ENCODE data around the gene BORCS8. TPM values are rescaled to one million over a fixed set of nuclear protein-coding genes. Genes with fewer than 3 reads are reported as not detected.

Gene BORCS8
- total RNA-seq, 1 donor from 2014 or later, result 26.7 TPM

GRCh38 chr19:19207637-19208572, 16.0 kb upstream of the BORCS8 start:
- DNase-seq (ENCODE audit: low spot score in 2 of 2, unreplicated experiment in 2 of 2), result no peak
- Mint-ChIP-seq H3K27ac (no peak overlapping the region), H3K4me3 (no peak overlapping the region), H3K9me3 (no peaks in the 10 kb centered on the region), H3K36me3 (no peaks in the 10 kb centered on the region), H3K4me1 (peaks cover 3% of the 10 kb centered on the region), H3K27me3 (ENCODE audit: low read depth) (peaks cover 67% of the 10 kb centered on the region)
- TF ChIP-seq, protein P1, sequence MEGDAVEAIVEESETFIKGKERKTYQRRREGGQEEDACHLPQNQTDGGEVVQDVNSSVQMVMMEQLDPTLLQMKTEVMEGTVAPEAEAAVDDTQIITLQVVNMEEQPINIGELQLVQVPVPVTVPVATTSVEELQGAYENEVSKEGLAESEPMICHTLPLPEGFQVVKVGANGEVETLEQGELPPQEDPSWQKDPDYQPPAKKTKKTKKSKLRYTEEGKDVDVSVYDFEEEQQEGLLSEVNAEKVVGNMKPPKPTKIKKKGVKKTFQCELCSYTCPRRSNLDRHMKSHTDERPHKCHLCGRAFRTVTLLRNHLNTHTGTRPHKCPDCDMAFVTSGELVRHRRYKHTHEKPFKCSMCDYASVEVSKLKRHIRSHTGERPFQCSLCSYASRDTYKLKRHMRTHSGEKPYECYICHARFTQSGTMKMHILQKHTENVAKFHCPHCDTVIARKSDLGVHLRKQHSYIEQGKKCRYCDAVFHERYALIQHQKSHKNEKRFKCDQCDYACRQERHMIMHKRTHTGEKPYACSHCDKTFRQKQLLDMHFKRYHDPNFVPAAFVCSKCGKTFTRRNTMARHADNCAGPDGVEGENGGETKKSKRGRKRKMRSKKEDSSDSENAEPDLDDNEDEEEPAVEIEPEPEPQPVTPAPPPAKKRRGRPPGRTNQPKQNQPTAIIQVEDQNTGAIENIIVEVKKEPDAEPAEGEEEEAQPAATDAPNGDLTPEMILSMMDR (IDR thresholded peaks at IDR 0.05; ENCODE audit: unreplicated experiment), result no peak

- Mint-ChIP-seq H3K27me3 (ENCODE audit: low read depth) (peaks cover 57% of the 10 kb centered on the region), H3K4me1 (peaks cover 12% of the 10 kb centered on the region), H3K36me3 (no peaks in the 10 kb centered on the region), H3K27ac (no peak overlapping the region), H3K4me3 (no peak overlapping the region), H3K9me3 (no peaks in the 10 kb centered on the region)
- DNase-seq (ENCODE audit: low spot score in 2 of 2, unreplicated experiment in 2 of 2), result no peak
- TF ChIP-seq, protein P1 (IDR thresholded peaks at IDR 0.05; ENCODE audit: unreplicated experiment), result no peak
Measured at GRCh38 chr19:19206938-19207337, 15.0 kb upstream of the BORCS8 start.

DNA sequence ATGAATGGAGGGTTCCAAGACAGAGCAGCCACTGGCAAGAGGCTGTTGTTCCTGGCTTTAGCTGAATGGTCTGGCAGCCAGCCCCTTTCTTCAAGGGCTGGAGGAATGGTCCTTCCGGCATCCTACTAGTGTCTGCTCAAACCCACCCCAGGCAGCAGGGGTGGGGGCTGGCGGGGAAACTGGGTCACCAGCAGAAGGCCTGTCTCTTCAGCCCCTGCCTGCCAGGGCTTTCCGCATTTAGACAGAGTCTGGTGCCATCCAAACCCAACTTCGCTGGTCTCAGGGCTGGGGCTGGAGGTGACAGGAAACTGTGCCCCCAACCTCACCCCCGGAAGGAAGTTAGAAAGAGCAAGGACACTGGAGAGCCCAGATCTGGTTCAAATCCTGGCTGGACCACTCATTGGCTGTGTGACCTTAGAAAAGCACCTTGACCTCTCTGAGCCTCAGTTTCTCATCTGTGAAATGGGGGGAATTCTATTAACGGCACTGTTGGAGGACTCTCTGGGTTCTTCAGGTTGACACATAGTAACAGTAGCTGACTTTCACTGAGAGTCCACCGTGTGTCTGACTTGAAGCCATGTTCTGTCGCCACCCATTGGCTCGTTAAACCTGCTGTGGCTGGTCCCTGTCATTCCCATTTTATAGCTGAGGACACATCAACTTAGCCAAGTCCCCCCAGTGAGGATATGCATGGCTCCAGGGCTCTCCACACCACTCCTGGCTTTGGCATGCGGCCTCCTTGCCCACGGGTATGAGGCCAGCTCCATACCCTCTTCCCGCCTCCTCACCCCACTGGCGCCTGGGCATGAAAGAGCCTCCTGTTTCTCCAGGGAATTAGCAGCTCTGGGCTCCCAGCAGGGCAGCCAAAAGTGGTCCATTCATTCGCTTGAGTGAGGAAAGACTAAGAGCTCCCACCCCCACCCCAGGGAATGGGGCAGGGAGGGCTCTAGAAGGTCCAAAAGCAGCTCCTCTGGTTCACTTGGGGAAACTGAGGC, 13.8 kb upstream of the BORCS8 start:
- no peak for DNase-seq (ENCODE audit: low spot score in 2 of 2, unreplicated experiment in 2 of 2)
- H3K9me3 Mint-ChIP-seq, result no peaks in the 10 kb centered on the region
- TF ChIP-seq, protein P1 (IDR thresholded peaks at IDR 0.05; ENCODE audit: unreplicated experiment), result no peak
- H3K36me3 Mint-ChIP-seq, result no peaks in the 10 kb centered on the region
- no peak overlapping the region for H3K27ac Mint-ChIP-seq
- H3K4me3 Mint-ChIP-seq, result no peak overlapping the region
- peaks cover 12% of the 10 kb centered on the region for H3K4me1 Mint-ChIP-seq
- peaks cover 45% of the 10 kb centered on the region for H3K27me3 Mint-ChIP-seq (ENCODE audit: low read depth)

DNA sequence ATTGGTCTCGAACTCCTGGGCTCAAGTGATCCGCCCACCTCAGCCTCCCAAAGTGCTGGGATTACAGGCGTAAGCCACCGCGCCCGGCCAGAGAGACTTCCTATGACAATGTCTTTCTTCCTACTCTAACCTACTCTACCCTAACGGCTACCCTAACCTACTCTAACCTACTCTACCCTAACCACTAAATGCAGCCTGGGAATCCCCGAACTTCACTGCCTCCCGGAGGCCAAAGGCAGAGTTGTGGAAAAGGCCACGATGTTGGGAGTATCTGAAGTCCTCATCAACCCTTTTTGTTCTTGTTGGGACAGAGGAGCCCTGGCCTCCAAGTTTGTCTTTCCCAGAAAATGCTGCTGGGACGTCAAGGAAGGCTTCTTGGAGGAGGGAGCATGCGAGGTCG, 12.2 kb upstream of the BORCS8 start:
- Mint-ChIP-seq H3K36me3 (peaks cover 7% of the 10 kb centered on the region), H3K4me3 (peak overlapping the region; percentile 79), H3K4me1 (peaks cover 12% of the 10 kb centered on the region), H3K9me3 (no peaks in the 10 kb centered on the region), H3K27me3 (ENCODE audit: low read depth) (peaks cover 31% of the 10 kb centered on the region), H3K27ac (peak overlapping the region; percentile 59)
- TF ChIP-seq, protein P1 (IDR thresholded peaks at IDR 0.05; ENCODE audit: unreplicated experiment), result no peak
- no peak for DNase-seq (ENCODE audit: low spot score in 2 of 2, unreplicated experiment in 2 of 2)

DNA sequence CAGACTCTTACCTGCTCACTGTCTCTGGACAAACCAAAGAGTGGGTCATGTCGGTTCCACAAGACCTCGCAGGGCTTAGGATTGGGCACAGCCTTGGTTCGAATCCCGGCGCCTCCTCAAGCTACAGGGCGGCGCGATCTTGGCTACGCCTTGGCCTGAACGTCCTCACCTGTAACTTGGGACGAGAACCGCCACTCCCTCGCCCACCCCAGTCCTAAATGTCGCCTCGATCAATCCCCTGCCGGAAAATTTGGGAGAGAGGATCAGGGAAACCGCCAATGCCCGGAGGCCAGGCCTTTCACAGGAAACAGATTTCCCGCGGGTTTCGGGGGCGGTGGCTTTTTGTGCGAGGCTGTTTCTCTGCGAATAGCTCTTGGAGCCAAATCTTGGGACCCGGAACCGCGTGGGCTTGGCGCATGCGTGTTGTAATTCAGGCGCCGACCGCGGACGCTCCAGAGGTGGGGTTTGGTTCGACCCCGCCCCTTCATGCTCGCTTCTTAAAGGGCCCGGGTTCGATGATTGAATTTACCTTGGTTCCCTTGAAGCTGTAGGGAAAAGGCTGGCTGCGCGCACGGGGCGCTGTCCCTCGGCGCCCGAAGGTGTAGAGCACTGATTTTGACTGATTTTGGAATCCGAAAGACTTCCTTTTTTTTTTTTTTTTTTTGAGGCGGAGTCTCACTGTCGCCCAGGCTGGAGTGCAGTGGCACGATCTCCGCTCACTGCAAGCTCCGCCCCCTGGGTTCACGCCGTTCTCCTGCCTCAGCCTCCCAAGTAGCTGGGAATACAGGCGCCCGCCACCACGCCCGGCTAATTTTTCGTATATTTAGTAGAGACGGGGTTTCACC, 11.3 kb upstream of the BORCS8 start, which contains the start of gene NR2C2AP:
TSS of gene NR2C2AP (minus strand) at position 403 of the 845 bp plus-strand sequence. CDS start at position 49, 354 bp downstream.
- TF ChIP-seq, protein P1 (IDR thresholded peaks at IDR 0.05; ENCODE audit: unreplicated experiment), result no peak
- Mint-ChIP-seq H3K27ac (peak within 1 kb of the TSS; percentile 86), H3K4me1 (peaks cover 12% of the 10 kb centered on the region), H3K4me3 (peak within 1 kb of the TSS; percentile 79), H3K27me3 (ENCODE audit: low read depth) (peaks cover 28% of the 10 kb centered on the region), H3K9me3 (no peaks in the 10 kb centered on the region), H3K36me3 (peaks cover 15% of the 10 kb centered on the region)
- DNase-seq (ENCODE audit: low spot score in 2 of 2, unreplicated experiment in 2 of 2), result peak; percentile 77 to 85

Data from mesothelial cell of epicardium (in vitro differentiated cells).